T-helper 1 cell (primary cell): ENCODE measurements around the gene ANKRD35.

ENCODE experiments used
- DNase-seq, 5 donors: peaks; one replicate each; pipeline ENCODE4 v3.0.0-alpha.2; 2012 to 2020

Gene ANKRD35

GRCh38 chr1:145895471-145895870 lies 9.8 kb upstream of the ANKRD35 start:
- DNase-seq = no peak

- no peak for DNase-seq
Measured at GRCh38 chr1:145893306-145894055, 7.8 kb upstream of the ANKRD35 start.

GRCh38 chr1:145892486-145893087 lies 6.9 kb upstream of the ANKRD35 start:
- DNase-seq = no peak

- peak in 4 of 5 donors; percentile 21 to 42 (median 26) for DNase-seq
Measured at GRCh38 chr1:145891587-145892485, 6.2 kb upstream of the ANKRD35 start.

- DNase-seq = no peak
Measured at GRCh38 chr1:145891143-145891542, 5.5 kb upstream of the ANKRD35 start.

GRCh38 chr1:145889722-145890121 lies 4.1 kb upstream of the ANKRD35 start:
- no peak for DNase-seq

GRCh38 chr1:145887631-145888030 lies 2.0 kb upstream of the ANKRD35 start:
- no peak for DNase-seq

GRCh38 chr1:145886816-145887215 lies 1.1 kb upstream of the ANKRD35 start:
- no peak for DNase-seq

- DNase-seq = no peak
Measured at GRCh38 chr1:145886390-145886789, 724 bp upstream of the ANKRD35 start.

GRCh38 chr1:145884675-145885074 lies 991 bp downstream of the ANKRD35 start:
- no peak for DNase-seq

- DNase-seq = no peak
Measured at GRCh38 chr1:145879775-145880174, 5.9 kb downstream of the ANKRD35 start.

- DNase-seq = no peak
Measured at GRCh38 chr1:145878724-145879123, 6.9 kb downstream of the ANKRD35 start.

GRCh38 chr1:145877923-145878486 lies 7.7 kb downstream of the ANKRD35 start:
- DNase-seq = no peak

- no peak for DNase-seq
Measured at GRCh38 chr1:145874646-145875045, 11.0 kb downstream of the ANKRD35 start.

GRCh38 chr1:145871994-145872924 lies 13.4 kb downstream of the ANKRD35 start:
- DNase-seq = peak in 2 of 5 donors; percentile 8 to 47

GRCh38 chr1:145868232-145868631 lies 17.4 kb downstream of the ANKRD35 start:
- no peak for DNase-seq

- DNase-seq = no peak
Measured at GRCh38 chr1:145863282-145864018, 22.2 kb downstream of the ANKRD35 start.

GRCh38 chr1:145859491-145860023 lies 26.1 kb downstream of the ANKRD35 start:
- DNase-seq = peak; percentile 53 to 67 (median 65)

GRCh38 chr1:145858901-145859490 lies 26.7 kb downstream of the ANKRD35 start, which contains the start of gene PIAS3:
TSS of gene PIAS3 (minus strand) at chr1:145859081. CDS start at chr1:145858990, 91 bp downstream.
- DNase-seq = peak; percentile 66 to 91 (median 71)

- DNase-seq = peak; percentile 46 to 63 (median 52)
Measured at GRCh38 chr1:145858238-145858900, 27.3 kb downstream of the ANKRD35 start.
